Testis (tissue), 3 donors: ENCODE results near the gene TFG. TPM values are rescaled to one million over a fixed set of nuclear protein-coding genes. Genes with fewer than 3 reads are reported as not detected.

Experiments
- DNase-seq: peaks from one replicate; pipeline ENCODE4 v3.0.0-alpha.2; 2019
- H3K27ac ChIP-seq, 2 donors: fragments of 200-600 bp; sonication (generic); one replicate each; pipeline ENCODE4 v1.5.1; 2019
- H3K27me3 ChIP-seq: fragments of 200-600 bp; sonication (generic); one replicate; pipeline ENCODE4 v1.5.1; 2019
- H3K36me3 ChIP-seq: fragments of 200-600 bp; sonication (generic); one replicate; pipeline ENCODE4 v1.5.1; 2017; ENCODE audit warnings: low read depth; ENCODE audit errors: missing control alignments
- H3K4me1 ChIP-seq: fragments of 200-600 bp; sonication (generic); one replicate; pipeline ENCODE4 v1.5.1; 2019
- H3K4me3 ChIP-seq, 2 donors: fragments of 200-600 bp; sonication (generic); one replicate each; pipeline ENCODE4 v1.5.1; 2017 to 2019
- H3K9me3 ChIP-seq: fragments of 200-600 bp; sonication (generic); one replicate; pipeline ENCODE4 v1.5.1; 2017
- CTCF ChIP-seq, 3 experiments: fragments of 450-650 bp in 2 of 3; fragments of 200-600 bp in 1 of 3; sonication (generic) in 1 of 3; IDR thresholded peaks; one replicate each; pipeline ENCODE4 v1.5.1; 2016 to 2019; ENCODE audit warnings: antibody characterized with exemption in 3 of 3, mild to moderate bottlenecking in 2 of 3, moderate library complexity in 1 of 3
- POLR2A ChIP-seq: fragments of 450-650 bp; IDR thresholded peaks from one replicate; pipeline ENCODE4 v1.6.1; 2017; ENCODE audit warnings: antibody characterized with exemption, mild to moderate bottlenecking, moderate library complexity
- WGBS, 2 donors: methylation state at CpG; one replicate each; pipeline ENCODE4 v1.1.5; 2018; 5-methylcytosine and 5-hydroxymethylcytosine counted together
- intact Hi-C: fragments of 100-400 bp; cut with DNase I; formaldehyde crosslinking; loops from one replicate; pipeline ENCODE4 v1.15.1; 2023; ENCODE audit warnings: low total_unique reads
- polyA plus RNA-seq: library from polyadenylated mRNA; stranded (reverse); fragments of 350-450 nt; fragmentation: Illumina TruSeq; extraction: RNeasy Lipid Tissue Mini Kit (QIAGEN cat#74804); gene quantifications from one replicate; pipeline ENCODE4 v1.2.3, GENCODE V29; 2014; ENCODE audit warnings: low read depth, low replicate concordance; ENCODE audit not compliant: insufficient read depth
- total RNA-seq, 2 donors: library from RNA; depleted of rRNA; stranded (reverse); fragments of >200 nt; gene quantifications; one replicate each; pipeline ENCODE4 v1.2.3, GENCODE V29; 2016

The TFG gene
- total and polyA plus RNA-seq, 3 donors from 2014 or later: 107 to 116 (median 107) TPM

GRCh38 chr3:100709842-100710260, 557 bp downstream of the TFG start:
- H3K36me3 ChIP-seq: no peaks in the 10 kb centered on the region
- H3K4me3 ChIP-seq: peak overlapping the region; percentile 82 to 99
- H3K27ac ChIP-seq: peak overlapping the region; percentile 99
- no peaks in the 10 kb centered on the region for H3K27me3 ChIP-seq
- H3K4me1 ChIP-seq: peaks cover 11% of the 10 kb centered on the region
- no peak for TF ChIP-seq POLR2A
- no peak for TF ChIP-seq CTCF (IDR thresholded peaks at IDR 0.05)
- DNase-seq: peak; percentile 54
- 0 to 2% methylated on average over 16 to 22 of the region's 23 CpGs for WGBS, 2 donors
- no peaks in the 10 kb centered on the region for H3K9me3 ChIP-seq
- intact Hi-C loops: no loop called here

- TF ChIP-seq CTCF (IDR thresholded peaks at IDR 0.05) (no peak), POLR2A (no peak)
These were observed 1.1 kb downstream of the TFG start for GRCh38 chr3:100710261-100710968.

GRCh38 chr3:100715176-100715575, 5.9 kb downstream of the TFG start:
- Histone ChIP-seq H3K4me1 (peaks cover 11% of the 10 kb centered on the region), H3K36me3 (no peaks in the 10 kb centered on the region), H3K27me3 (no peaks in the 10 kb centered on the region), H3K4me3 (no peak overlapping the region), H3K9me3 (no peaks in the 10 kb centered on the region), H3K27ac (no peak overlapping the region)
- intact Hi-C loops: no loop called here
- DNase-seq: no peak
- no peak for TF ChIP-seq CTCF (IDR thresholded peaks at IDR 0.05)
- no peak for TF ChIP-seq POLR2A

More at GRCh38 chr3:100710261-100710968, 1.1 kb downstream of the TFG start:
- Histone ChIP-seq H3K36me3 (no peaks in the 10 kb centered on the region), H3K4me1 (peaks cover 11% of the 10 kb centered on the region), H3K27me3 (no peaks in the 10 kb centered on the region), H3K9me3 (no peaks in the 10 kb centered on the region), H3K27ac (peak overlapping the region; percentile 99), H3K4me3 (peak overlapping the region; percentile 82 to 99)
- DNase-seq: peak; percentile 65
- intact Hi-C loops: no loop called here
- 13% methylated on average over 8 of the region's 8 CpGs for WGBS, 2 donors

- 89 to 92% methylated on average over 2 of the region's 2 CpGs for WGBS, 2 donors
- Histone ChIP-seq H3K4me3 (no peak overlapping the region), H3K27me3 (no peaks in the 10 kb centered on the region), H3K36me3 (no peaks in the 10 kb centered on the region), H3K9me3 (no peaks in the 10 kb centered on the region), H3K4me1 (peaks cover 5% of the 10 kb centered on the region), H3K27ac (no peak overlapping the region)
- no peak for DNase-seq
- intact Hi-C loops: no loop called here
- TF ChIP-seq POLR2A (no peak), CTCF (IDR thresholded peaks at IDR 0.05) (no peak)
These were observed 7.8 kb downstream of the TFG start for GRCh38 chr3:100717063-100717462.
